Mesenchymal stem cell (in vitro differentiated cells and primary cell): ENCODE results near the gene TCP11L2.

ENCODE experiments used
- DNase-seq: peaks from one replicate; pipeline ENCODE4 v3.0.0-alpha.2; 2013
- H2AFZ ChIP-seq: one replicate; pipeline ENCODE4 v1.6.1; 2013; ENCODE audit warnings: low read depth, mild to moderate bottlenecking, control low read depth, inconsistent platforms, low read length, moderate library complexity
- H2AK5ac ChIP-seq: 2 replicates; pipeline ENCODE4 v1.6.1; 2013; ENCODE audit warnings: low read length, moderate library complexity, mild to moderate bottlenecking, inconsistent platforms; ENCODE audit not compliant: severe bottlenecking
- H2BK120ac ChIP-seq: one replicate; pipeline ENCODE4 v1.6.1; 2013; ENCODE audit warnings: low read depth, mild to moderate bottlenecking, inconsistent platforms, low read length, moderate library complexity
- H2BK12ac ChIP-seq, 2 experiments: one replicate each; pipeline ENCODE4 v1.6.1; 2013; ENCODE audit warnings: inconsistent platforms in 2 of 2, low read length in 2 of 2, mild to moderate bottlenecking in 2 of 2, moderate library complexity in 2 of 2, control low read depth in 1 of 2
- H2BK15ac ChIP-seq: one replicate; pipeline ENCODE4 v1.6.1; 2013; ENCODE audit warnings: mild to moderate bottlenecking, low read depth, inconsistent platforms; ENCODE audit not compliant: poor library complexity, severe bottlenecking
- H2BK5ac ChIP-seq: 2 replicates; pipeline ENCODE4 v1.6.1; 2013; ENCODE audit warnings: low read depth, mild to moderate bottlenecking, low read length, control low read depth, inconsistent platforms; ENCODE audit not compliant: poor library complexity, severe bottlenecking
- H3K14ac ChIP-seq, 2 experiments: one replicate each; pipeline ENCODE4 v1.6.1; 2013; ENCODE audit warnings: inconsistent platforms in 2 of 2, low read length in 2 of 2, control low read depth in 1 of 2, mild to moderate bottlenecking in 1 of 2, moderate library complexity in 1 of 2
- H3K18ac ChIP-seq, 2 experiments: one replicate each; pipeline ENCODE4 v1.6.1; 2013; ENCODE audit warnings: inconsistent platforms in 2 of 2, low read length in 2 of 2, control low read depth in 1 of 2, low read depth in 1 of 2, mild to moderate bottlenecking in 1 of 2
- H3K23ac ChIP-seq, 2 experiments: one replicate each; pipeline ENCODE4 v1.6.1; 2013; ENCODE audit warnings: inconsistent platforms in 2 of 2, low read length in 2 of 2, mild to moderate bottlenecking in 2 of 2, moderate library complexity in 2 of 2, control low read depth in 1 of 2
- H3K27ac ChIP-seq: 2 replicates; pipeline ENCODE4 v1.5.1; 2013; ENCODE audit warnings: mild to moderate bottlenecking, moderate library complexity, low read length, control low read depth, inconsistent platforms; ENCODE audit not compliant: poor library complexity, severe bottlenecking
- H3K27me3 ChIP-seq, 2 experiments: 2 replicates each; pipeline versions ENCODE4 v1.6.1 to v1.7.0; 2013; ENCODE audit warnings: low read length in 2 of 2, mild to moderate bottlenecking in 2 of 2, moderate library complexity in 2 of 2, control low read depth in 1 of 2, inconsistent platforms in 1 of 2; ENCODE audit not compliant: control insufficient read depth in 1 of 2, insufficient read depth in 1 of 2
- H3K36me3 ChIP-seq, 2 experiments: 2 replicates each; pipeline versions ENCODE4 v1.6.1 to v1.7.0; 2013; ENCODE audit warnings: low read length in 2 of 2, control low read depth in 1 of 2, inconsistent platforms in 1 of 2, low read depth in 1 of 2, mild to moderate bottlenecking in 1 of 2; ENCODE audit not compliant: insufficient read depth in 2 of 2, control insufficient read depth in 1 of 2
- H3K4ac ChIP-seq, 2 experiments: one replicate each; pipeline ENCODE4 v1.6.1; 2013; ENCODE audit warnings: inconsistent platforms in 2 of 2, low read length in 2 of 2, mild to moderate bottlenecking in 2 of 2, moderate library complexity in 2 of 2, control low read depth in 1 of 2, low read depth in 1 of 2
- H3K4me1 ChIP-seq: 2 replicates; pipeline ENCODE4 v1.6.1; 2013; ENCODE audit warnings: low read depth, low read length, control low read depth; ENCODE audit not compliant: control insufficient read depth, insufficient read depth
- H3K4me2 ChIP-seq: 2 replicates; pipeline ENCODE4 v1.6.1; 2013; ENCODE audit warnings: low read length, mild to moderate bottlenecking, inconsistent platforms; ENCODE audit not compliant: poor library complexity, severe bottlenecking
- H3K4me3 ChIP-seq, 2 experiments: 2 replicates each; pipeline versions ENCODE4 v1.5.1 to v1.7.0; 2013; ENCODE audit warnings: low read length in 2 of 2, mild to moderate bottlenecking in 2 of 2, control low read depth in 1 of 2, low read depth in 1 of 2; ENCODE audit not compliant: insufficient read depth in 1 of 2
- H3K79me1 ChIP-seq: replicated peaks from 2 replicates; pipeline ENCODE4 v1.6.1; 2013; ENCODE audit warnings: mild to moderate bottlenecking, control low read depth, low read length, inconsistent platforms; ENCODE audit not compliant: poor library complexity, severe bottlenecking
- H3K9ac ChIP-seq: 2 replicates; pipeline ENCODE4 v1.7.0; 2013; ENCODE audit warnings: mild to moderate bottlenecking, low read length, moderate library complexity
- H3K9me3 ChIP-seq: 2 replicates; pipeline ENCODE4 v1.7.0; 2013; ENCODE audit warnings: mild to moderate bottlenecking, low read length; ENCODE audit not compliant: control insufficient read depth
- H4K8ac ChIP-seq: one replicate; pipeline ENCODE4 v1.6.1; 2013; ENCODE audit warnings: inconsistent platforms, mild to moderate bottlenecking, low read length, moderate library complexity
- H4K91ac ChIP-seq: one replicate; pipeline ENCODE4 v1.6.1; 2013; ENCODE audit warnings: mild to moderate bottlenecking, low read length, inconsistent platforms
- WGBS: methylation state at CpG from one replicate; pipeline ENCODE4 v1.1.7; 2013; ENCODE audit warnings: mixed read lengths; 5-methylcytosine and 5-hydroxymethylcytosine counted together

The TCP11L2 gene

DNA sequence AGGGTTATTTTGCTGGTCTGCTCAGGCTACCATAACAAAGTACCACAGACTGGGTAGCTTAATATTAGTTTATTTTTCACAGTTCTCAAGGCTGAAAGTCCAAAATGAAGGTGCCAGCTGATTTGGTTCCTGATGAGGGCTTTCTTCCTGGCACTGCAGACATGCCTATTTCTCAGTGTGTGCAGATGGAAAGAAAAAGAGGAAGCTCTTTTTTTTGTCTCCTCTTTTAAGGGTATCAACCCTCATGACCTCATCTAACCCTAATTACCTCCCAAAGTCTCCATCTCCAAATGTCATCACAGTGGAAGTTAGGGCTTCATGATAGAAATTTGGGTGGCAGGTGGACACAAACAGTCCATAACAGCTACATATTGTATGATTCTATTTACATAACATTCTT lies 30.0 kb downstream of the TCP11L2 start:
- no peak overlapping the region for H3K9ac ChIP-seq
- no peak overlapping the region for H3K4ac ChIP-seq
- no peak overlapping the region for H3K4me2 ChIP-seq

GRCh38 chr12:106333010-106333409 lies 30.5 kb downstream of the TCP11L2 start:
- Histone ChIP-seq H3K4me1 (no peaks in the 10 kb centered on the region), H3K27ac (no peak overlapping the region), H2AK5ac (no peak overlapping the region), H2BK12ac (no peak overlapping the region), H3K4me3 (no peak overlapping the region), H3K23ac (no peak overlapping the region), H3K79me1 (no peaks in the 10 kb centered on the region), H3K18ac (no peak overlapping the region), H2BK120ac (no peak overlapping the region), H3K36me3 (peaks cover 2 to 29% of the 10 kb centered on the region in 2 experiments), H3K9ac (no peak overlapping the region), H4K8ac (no peak overlapping the region), H2BK15ac (no peak overlapping the region), H2BK5ac (no peak overlapping the region), H3K4me2 (no peak overlapping the region), H2AFZ (no peak overlapping the region), H3K27me3 (no peaks in the 10 kb centered on the region), H3K9me3 (no peaks in the 10 kb centered on the region), H3K4ac (no peak overlapping the region), H4K91ac (no peak overlapping the region), H3K14ac (no peak overlapping the region)
- DNase-seq, result no peak
- WGBS, result 100% methylated on average over 1 of the region's 2 CpGs

More for the DNA sequence above, 30.0 kb downstream of the TCP11L2 start:
- no peaks in the 10 kb centered on the region for H3K79me1 ChIP-seq
- no peaks in the 10 kb centered on the region for H3K4me1 ChIP-seq
- H2AK5ac ChIP-seq, result no peak overlapping the region
- H4K91ac ChIP-seq, result no peak overlapping the region
- H3K18ac ChIP-seq, result no peak overlapping the region
- H4K8ac ChIP-seq, result no peak overlapping the region
- no peak overlapping the region for H3K27ac ChIP-seq
- no peak overlapping the region for H2BK5ac ChIP-seq
- H3K14ac ChIP-seq, result no peak overlapping the region
- peaks cover 2 to 29% of the 10 kb centered on the region in 2 experiments for H3K36me3 ChIP-seq
- H3K4me3 ChIP-seq, result no peak overlapping the region
- no peaks in the 10 kb centered on the region for H3K27me3 ChIP-seq
- DNase-seq, result no peak
- no peak overlapping the region for H3K23ac ChIP-seq
- no peak overlapping the region for H2BK15ac ChIP-seq
- no peaks in the 10 kb centered on the region for H3K9me3 ChIP-seq
- no peak overlapping the region for H2BK120ac ChIP-seq
- H2AFZ ChIP-seq, result no peak overlapping the region
- H2BK12ac ChIP-seq, result no peak overlapping the region

- H3K4me3 ChIP-seq, result no peak overlapping the region
- H2BK12ac ChIP-seq, result no peak overlapping the region
- no peak overlapping the region for H3K18ac ChIP-seq
- H3K9me3 ChIP-seq, result no peaks in the 10 kb centered on the region
- H2AFZ ChIP-seq, result no peak overlapping the region
- DNase-seq, result no peak
- H4K8ac ChIP-seq, result no peak overlapping the region
- no peak overlapping the region for H3K27ac ChIP-seq
- no peak overlapping the region for H2BK15ac ChIP-seq
- H4K91ac ChIP-seq, result no peak overlapping the region
- H3K79me1 ChIP-seq, result no peaks in the 10 kb centered on the region
- no peak overlapping the region for H2AK5ac ChIP-seq
- no peak overlapping the region for H3K4ac ChIP-seq
- no peak overlapping the region for H3K4me2 ChIP-seq
- no peak overlapping the region for H2BK5ac ChIP-seq
- no peak overlapping the region for H3K9ac ChIP-seq
- H3K23ac ChIP-seq, result no peak overlapping the region
- 93% methylated on average over 2 of the region's 2 CpGs for WGBS
- no peaks in the 10 kb centered on the region for H3K4me1 ChIP-seq
- H3K27me3 ChIP-seq, result no peaks in the 10 kb centered on the region
- H3K36me3 ChIP-seq, result peaks cover 1 to 29% of the 10 kb centered on the region in 2 experiments
- no peak overlapping the region for H3K14ac ChIP-seq
- no peak overlapping the region for H2BK120ac ChIP-seq
Observed at GRCh38 chr12:106333756-106334155, 31.2 kb downstream of the TCP11L2 start.

GRCh38 chr12:106341086-106341877 lies 38.7 kb downstream of the TCP11L2 start:
- Histone ChIP-seq H2BK15ac (no peak overlapping the region), H3K4ac (no peak overlapping the region), H2BK120ac (no peak overlapping the region), H3K23ac (no peak overlapping the region), H2BK5ac (no peak overlapping the region), H3K9me3 (no peaks in the 10 kb centered on the region), H4K8ac (no peak overlapping the region), H3K27ac (no peak overlapping the region), H3K79me1 (no peaks in the 10 kb centered on the region), H2AK5ac (no peak overlapping the region), H3K9ac (peak overlapping the region; percentile 45), H3K27me3 (no peaks in the 10 kb centered on the region), H3K14ac (no peak overlapping the region), H3K4me1 (peaks cover 1% of the 10 kb centered on the region), H2BK12ac (no peak overlapping the region), H3K18ac (no peak overlapping the region), H3K36me3 (peaks cover 3 to 7% of the 10 kb centered on the region in 2 experiments), H3K4me2 (no peak overlapping the region), H2AFZ (no peak overlapping the region), H4K91ac (no peak overlapping the region), H3K4me3 (no peak overlapping the region)
- 100% methylated on average over 2 of the region's 2 CpGs for WGBS
- no peak for DNase-seq
